WI38 (cell line): ENCODE measurements around the gene RAB11FIP4.

ENCODE experiments used
- H3K4me3 ChIP-seq: 2 replicates; pipeline ENCODE4 v1.5.1; 2011; ENCODE audit warnings: low read depth, mild to moderate bottlenecking, control low read depth, low read length
- TF ChIP-seq, protein P1 (sequence below): IDR thresholded peaks from 2 replicates; pipeline ENCODE4 v1.5.1; 2012; ENCODE audit warnings: low read depth, mild to moderate bottlenecking, control low read depth, low read length

The RAB11FIP4 gene

DNA sequence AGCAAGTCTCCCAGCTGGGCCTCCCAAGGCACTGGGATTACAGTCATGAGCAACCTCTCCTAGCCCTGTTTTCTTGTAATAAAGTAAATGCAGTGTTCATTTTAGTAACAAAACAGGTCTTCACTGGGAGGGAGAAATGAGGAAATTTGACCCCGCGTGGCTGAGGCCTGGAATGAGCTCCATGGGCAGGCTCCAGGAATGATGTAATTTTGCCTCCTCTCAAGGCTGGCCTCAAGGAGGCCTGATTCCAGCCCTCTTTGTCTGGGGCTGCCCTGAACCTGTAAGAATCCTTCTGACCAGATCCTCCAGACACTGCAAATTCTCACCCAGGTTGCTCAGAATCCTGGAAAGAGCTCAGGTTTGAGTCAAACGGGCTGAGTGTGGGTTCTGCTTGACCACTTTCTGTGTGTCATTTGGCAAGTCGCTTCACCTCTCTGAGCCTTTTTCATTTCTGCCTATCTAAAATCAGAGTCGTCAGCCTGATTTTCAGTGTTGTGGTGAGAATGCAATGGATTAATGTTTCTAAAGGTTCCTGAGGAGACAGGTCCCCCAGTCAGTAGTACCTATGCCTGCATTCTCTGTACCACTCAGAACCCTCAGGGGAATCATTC is 57.1 kb downstream of the RAB11FIP4 start:
- TF ChIP-seq, protein P1, sequence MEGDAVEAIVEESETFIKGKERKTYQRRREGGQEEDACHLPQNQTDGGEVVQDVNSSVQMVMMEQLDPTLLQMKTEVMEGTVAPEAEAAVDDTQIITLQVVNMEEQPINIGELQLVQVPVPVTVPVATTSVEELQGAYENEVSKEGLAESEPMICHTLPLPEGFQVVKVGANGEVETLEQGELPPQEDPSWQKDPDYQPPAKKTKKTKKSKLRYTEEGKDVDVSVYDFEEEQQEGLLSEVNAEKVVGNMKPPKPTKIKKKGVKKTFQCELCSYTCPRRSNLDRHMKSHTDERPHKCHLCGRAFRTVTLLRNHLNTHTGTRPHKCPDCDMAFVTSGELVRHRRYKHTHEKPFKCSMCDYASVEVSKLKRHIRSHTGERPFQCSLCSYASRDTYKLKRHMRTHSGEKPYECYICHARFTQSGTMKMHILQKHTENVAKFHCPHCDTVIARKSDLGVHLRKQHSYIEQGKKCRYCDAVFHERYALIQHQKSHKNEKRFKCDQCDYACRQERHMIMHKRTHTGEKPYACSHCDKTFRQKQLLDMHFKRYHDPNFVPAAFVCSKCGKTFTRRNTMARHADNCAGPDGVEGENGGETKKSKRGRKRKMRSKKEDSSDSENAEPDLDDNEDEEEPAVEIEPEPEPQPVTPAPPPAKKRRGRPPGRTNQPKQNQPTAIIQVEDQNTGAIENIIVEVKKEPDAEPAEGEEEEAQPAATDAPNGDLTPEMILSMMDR: no peak

DNA sequence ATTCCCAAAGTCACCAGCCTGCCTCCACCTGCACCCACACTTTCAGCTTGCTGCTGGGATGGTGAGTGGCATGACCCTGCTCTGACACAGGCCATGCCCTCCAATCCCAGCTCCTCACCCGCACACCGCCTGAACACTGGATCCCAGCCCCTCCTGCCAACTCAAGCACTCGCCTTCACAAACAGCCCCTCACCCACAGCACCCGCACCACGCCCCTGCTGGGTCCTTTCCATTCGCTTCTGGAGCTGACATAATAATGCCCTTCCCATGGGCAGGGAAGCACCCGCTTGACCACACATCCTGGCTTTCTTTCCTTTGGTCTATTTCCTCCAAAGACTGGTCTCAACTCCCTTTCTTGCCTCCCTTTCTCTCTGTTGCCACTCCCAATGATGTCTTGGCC is 57.6 kb downstream of the RAB11FIP4 start:
- TF ChIP-seq, protein P1: no peak
- no peak overlapping the region for H3K4me3 ChIP-seq

More for the DNA sequence above, 57.1 kb downstream of the RAB11FIP4 start:
- H3K4me3 ChIP-seq: no peak overlapping the region

DNA sequence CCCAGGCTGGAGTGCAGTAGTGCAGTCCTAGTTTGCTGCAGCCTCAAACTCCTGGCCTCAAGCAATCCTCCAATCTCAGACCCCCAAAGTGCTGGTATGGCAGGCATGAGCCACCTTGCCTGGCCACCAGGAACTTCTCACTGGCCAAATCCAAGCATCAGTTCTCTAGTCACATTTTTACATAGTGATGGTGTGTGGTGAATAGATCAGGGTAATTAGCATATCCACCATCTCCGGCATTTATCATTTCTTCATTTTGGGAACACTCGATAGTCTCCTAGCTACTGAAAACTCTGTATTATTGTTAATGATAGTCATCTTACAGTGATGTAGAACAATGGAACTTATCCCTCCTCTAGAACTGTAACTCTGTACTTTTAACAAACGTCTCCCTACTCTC is 58.3 kb downstream of the RAB11FIP4 start:
- H3K4me3 ChIP-seq: no peak overlapping the region
- TF ChIP-seq, protein P1: no peak

DNA sequence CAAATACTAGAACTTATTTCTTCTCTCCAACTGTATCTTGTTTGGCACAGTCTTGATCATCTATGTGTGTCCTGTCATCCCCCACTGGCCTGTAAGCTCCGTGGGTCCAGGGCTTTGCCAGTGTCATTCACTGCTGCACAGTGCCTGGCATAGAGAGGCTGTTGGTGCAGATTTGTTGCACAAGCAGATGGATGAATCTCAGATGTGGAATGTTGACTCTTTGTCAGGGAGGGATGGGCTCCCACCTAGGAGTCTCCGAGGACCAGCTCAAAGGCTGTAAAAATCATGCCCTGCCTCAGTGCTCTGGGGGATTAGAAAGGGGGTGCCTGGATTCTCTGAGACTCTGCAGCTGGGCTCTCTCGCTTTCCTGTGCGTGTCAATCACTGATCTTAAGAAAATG is 60.6 kb downstream of the RAB11FIP4 start:
- TF ChIP-seq, protein P1: no peak

DNA sequence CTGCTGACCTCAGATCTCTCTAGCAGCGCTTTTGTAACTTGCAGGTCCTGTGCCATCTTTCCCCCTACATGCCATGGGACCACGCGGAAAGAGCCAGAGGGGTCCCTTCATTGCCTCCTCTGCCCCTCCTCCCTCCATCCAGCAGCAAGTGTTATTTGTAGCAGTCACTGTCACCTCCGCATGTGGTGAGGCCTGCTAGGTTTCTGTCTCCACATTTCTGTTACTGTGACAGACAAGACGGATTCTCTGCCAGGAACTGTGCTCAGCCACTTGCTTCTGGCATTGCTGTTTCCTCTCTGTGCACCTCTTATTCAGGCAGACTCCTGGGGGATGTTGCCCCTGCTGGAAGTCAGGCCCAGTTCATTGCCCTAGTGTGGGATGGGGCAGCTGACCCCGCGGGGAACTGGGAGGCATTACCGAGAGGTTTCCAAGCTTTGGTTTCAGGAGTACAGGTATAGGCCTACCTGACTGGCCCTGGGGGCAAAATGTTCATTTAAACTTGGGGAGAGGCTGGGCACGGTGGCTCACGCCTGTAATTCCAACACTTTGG is 61.2 kb downstream of the RAB11FIP4 start:
- no peak overlapping the region for H3K4me3 ChIP-seq
- TF ChIP-seq, protein P1: no peak

More for the DNA sequence above, 60.6 kb downstream of the RAB11FIP4 start:
- H3K4me3 ChIP-seq: no peak overlapping the region

DNA sequence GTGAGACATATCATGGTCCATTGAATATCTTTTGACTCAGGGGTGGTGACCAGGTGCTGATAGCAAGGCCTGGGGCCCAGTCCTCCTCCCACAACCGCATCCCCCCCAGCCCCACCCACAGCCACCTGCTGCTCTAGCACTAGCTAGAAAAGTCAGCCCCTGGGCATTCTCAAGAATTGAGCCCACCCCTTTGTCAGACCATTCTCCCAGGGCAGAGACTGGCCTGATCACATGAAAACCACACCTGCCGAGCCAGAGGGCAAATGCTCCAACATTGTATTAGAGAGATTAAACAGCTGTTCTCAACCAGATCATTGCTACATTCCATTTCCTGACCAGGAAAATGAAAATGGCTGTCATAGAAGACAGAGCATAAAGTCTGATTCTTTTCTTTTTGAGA is 62.4 kb downstream of the RAB11FIP4 start:
- TF ChIP-seq, protein P1: no peak
- H3K4me3 ChIP-seq: no peak overlapping the region

DNA sequence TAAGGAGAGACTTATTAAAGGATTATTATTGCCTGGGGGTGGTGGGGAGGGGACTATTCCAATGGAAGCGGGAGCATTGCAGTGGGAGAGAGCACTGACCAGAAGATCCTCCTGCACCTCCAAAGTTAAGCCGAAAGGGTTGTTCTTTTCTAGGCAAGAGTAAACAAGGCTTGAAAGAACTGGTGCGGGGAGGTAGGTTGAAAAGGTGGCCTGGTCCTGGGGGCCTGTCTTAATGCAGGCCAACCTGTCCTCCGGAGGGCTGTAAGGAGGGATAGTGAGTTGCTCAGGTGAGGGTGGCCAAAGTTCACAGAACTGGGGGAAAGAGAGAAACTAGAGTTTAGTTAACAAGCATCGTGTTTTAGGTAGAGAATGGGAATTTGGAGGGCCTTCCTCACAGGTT is 65.3 kb downstream of the RAB11FIP4 start:
- TF ChIP-seq, protein P1: no peak
- no peak overlapping the region for H3K4me3 ChIP-seq
